Nephron (organoid): ENCODE results near the gene PRKAB1.
"Not testable (repeated sequence)": the region's sequence is repeated elsewhere in the genome, so short reads cannot be mapped to it uniquely, and the experiment has no call there.

Experiments
- H3K27ac Mint-ChIP-seq, 3 experiments: 2 replicates each; pipeline ENCODE4 v1.8.0; 2020; ENCODE audit warnings: mixed read lengths in 3 of 3, mild to moderate bottlenecking in 2 of 3, moderate library complexity in 1 of 3
- H3K27me3 Mint-ChIP-seq: 2 replicates; pipeline ENCODE4 v1.8.0; 2021; ENCODE audit warnings: low read depth, mild to moderate bottlenecking, moderate library complexity, mixed read lengths
- H3K36me3 Mint-ChIP-seq: 2 replicates; pipeline ENCODE4 v1.8.0; 2020; ENCODE audit warnings: low read depth, mixed read lengths
- H3K4me1 Mint-ChIP-seq: 2 replicates; pipeline ENCODE4 v1.8.0; 2020; ENCODE audit warnings: mixed read lengths
- H3K4me3 Mint-ChIP-seq, 3 experiments: 2 replicates each; pipeline ENCODE4 v1.8.0; 2020; ENCODE audit warnings: mild to moderate bottlenecking in 3 of 3, mixed read lengths in 3 of 3, moderate library complexity in 2 of 3
- H3K9me3 Mint-ChIP-seq: 2 replicates; pipeline ENCODE4 v1.8.0; 2020; ENCODE audit warnings: mixed read lengths
- TF ChIP-seq, protein P1 (sequence below), 3 experiments: fragments of 200-600 bp; sonication (generic); IDR thresholded peaks; one replicate each; pipeline ENCODE4 v1.5.0; 2021; ENCODE audit warnings: antibody characterized with exemption in 3 of 3; ENCODE audit not compliant: unreplicated experiment in 3 of 3

PRKAB1 gene, protein sequence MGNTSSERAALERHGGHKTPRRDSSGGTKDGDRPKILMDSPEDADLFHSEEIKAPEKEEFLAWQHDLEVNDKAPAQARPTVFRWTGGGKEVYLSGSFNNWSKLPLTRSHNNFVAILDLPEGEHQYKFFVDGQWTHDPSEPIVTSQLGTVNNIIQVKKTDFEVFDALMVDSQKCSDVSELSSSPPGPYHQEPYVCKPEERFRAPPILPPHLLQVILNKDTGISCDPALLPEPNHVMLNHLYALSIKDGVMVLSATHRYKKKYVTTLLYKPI

DNA sequence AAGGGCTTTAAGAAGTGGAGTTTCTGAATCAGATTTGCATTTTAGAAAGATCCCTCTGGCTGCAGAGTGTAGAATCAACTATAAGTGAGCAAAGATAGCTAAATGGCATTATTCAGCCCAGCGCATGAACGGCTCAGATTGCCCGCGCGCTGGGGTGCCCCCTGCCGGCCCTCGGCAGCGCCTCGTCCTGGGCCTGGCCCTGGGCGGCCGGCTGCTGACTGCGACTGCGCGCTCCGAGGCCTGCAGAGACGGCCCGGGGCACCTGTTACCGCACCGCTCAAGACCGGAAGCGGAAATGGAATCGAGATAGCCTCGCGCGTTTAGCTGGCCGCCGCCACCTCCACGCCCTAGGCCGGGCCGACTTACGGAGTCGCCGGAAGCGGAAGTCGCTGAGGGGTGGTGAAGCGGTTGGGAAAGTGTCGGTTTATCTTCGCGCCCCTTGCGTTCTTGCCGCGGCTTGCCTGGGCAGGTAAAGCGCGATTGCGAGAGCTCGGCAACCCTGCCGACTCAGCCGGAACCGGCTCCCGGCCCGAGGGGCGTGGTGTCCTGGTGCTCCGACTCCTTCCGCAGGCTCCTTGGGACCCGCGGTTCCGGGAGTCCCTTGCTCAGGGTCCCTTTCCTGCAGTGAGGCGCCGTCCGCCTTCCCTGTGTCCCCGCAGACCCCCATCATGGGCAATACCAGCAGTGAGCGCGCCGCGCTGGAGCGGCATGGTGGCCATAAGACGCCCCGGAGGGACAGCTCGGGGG lies at the start of gene PRKAB1:
Gene PRKAB1, plus strand, starts transcription at position 557 of the 747 bp plus-strand sequence. Its CDS starts 112 bp downstream, at position 669.
- Mint-ChIP-seq H3K27ac (peak within 1 kb of the TSS; percentile 75 to 94 (median 90)), H3K27me3 (no peaks in the 10 kb centered on the region), H3K4me1 (peaks cover 24% of the 10 kb centered on the region), H3K9me3 (no peaks in the 10 kb centered on the region), H3K4me3 (peak within 1 kb of the TSS; percentile 93), H3K36me3 (peaks cover 34% of the 10 kb centered on the region)
- TF ChIP-seq, protein P1, sequence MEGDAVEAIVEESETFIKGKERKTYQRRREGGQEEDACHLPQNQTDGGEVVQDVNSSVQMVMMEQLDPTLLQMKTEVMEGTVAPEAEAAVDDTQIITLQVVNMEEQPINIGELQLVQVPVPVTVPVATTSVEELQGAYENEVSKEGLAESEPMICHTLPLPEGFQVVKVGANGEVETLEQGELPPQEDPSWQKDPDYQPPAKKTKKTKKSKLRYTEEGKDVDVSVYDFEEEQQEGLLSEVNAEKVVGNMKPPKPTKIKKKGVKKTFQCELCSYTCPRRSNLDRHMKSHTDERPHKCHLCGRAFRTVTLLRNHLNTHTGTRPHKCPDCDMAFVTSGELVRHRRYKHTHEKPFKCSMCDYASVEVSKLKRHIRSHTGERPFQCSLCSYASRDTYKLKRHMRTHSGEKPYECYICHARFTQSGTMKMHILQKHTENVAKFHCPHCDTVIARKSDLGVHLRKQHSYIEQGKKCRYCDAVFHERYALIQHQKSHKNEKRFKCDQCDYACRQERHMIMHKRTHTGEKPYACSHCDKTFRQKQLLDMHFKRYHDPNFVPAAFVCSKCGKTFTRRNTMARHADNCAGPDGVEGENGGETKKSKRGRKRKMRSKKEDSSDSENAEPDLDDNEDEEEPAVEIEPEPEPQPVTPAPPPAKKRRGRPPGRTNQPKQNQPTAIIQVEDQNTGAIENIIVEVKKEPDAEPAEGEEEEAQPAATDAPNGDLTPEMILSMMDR (IDR thresholded peaks at IDR 0.05; ENCODE audit: unreplicated experiment in 3 of 3) = peak; percentile 98

DNA sequence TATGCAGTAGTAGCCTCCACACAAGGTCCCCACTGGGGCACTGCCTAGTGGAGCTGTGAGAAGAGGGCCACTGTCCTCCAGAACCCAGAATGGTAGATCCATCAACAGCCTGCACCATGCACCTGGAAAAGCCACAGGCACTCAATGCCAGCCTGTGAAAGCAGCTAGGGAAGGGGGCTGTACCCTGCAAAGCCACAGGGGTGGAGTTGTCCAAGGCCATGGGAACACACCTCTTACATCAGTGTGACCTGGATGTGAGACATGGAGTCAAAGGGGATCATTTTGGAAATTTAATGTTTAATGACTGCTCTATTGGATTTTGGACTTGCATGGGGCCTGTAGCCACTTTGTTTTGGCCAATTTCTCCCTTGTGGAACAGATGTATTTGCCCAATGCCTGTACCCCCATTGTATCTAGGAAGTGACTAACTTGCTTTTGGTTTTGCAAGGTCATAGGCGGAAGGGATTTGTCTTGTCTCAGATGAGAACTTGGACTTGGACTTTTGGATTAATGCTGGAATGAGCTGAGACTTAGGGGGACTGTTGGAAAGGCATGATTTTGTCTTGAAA lies 49.5 kb upstream of the PRKAB1 start:
- H3K4me3 Mint-ChIP-seq, H3K27me3 Mint-ChIP-seq, H3K36me3 Mint-ChIP-seq, H3K27ac Mint-ChIP-seq, H3K9me3 Mint-ChIP-seq, H3K4me1 Mint-ChIP-seq: not testable (repeated sequence)

DNA sequence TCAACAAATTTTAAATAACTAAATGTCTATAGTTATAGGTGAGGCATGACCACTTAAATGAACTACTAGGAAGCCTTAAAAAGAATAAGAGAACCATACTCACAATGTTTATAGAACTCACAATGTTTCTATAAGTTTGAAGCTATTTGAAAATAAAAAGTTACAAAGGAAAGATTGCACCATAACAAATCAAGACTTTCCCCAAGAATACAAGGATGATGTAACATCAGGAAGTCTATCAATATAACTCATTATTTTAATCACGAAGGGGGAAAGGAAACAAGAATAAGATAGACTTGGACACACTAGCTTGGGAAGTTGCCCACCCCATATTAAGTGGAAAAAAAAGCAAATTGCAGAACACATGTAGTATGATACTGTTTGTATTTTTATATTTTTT lies 47.4 kb upstream of the PRKAB1 start:
- Mint-ChIP-seq H3K27me3 (peaks cover 7% of the 10 kb centered on the region), H3K27ac (no peak overlapping the region), H3K9me3 (peaks cover 3% of the 10 kb centered on the region), H3K4me1 (peaks cover 15% of the 10 kb centered on the region), H3K4me3 (no peak overlapping the region), H3K36me3 (no peaks in the 10 kb centered on the region)
- TF ChIP-seq, protein P1 (IDR thresholded peaks at IDR 0.05; ENCODE audit: unreplicated experiment in 3 of 3) = no peak

DNA sequence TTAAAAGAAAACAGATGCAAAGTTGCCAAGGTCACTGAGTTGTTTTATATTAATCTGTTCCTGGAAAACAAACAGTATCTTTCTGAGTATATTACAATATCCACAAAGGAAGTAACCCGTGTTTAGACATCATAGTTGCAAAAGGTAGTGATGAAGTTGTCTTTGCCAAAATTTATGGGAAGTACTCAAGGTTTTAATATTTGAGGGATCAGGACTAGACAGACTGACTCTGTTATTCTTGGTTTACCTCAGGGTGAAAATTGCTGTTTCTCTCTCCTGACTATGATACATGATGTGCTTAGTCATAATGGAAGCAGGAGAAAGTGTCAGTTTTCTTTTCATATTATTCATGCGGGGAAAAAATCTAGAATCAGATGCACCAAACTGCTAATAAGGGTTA lies 46.1 kb upstream of the PRKAB1 start:
- Mint-ChIP-seq H3K27me3 (peaks cover 7% of the 10 kb centered on the region), H3K4me3 (no peak overlapping the region), H3K27ac (no peak overlapping the region), H3K36me3 (no peaks in the 10 kb centered on the region), H3K4me1 (peaks cover 15% of the 10 kb centered on the region), H3K9me3 (peaks cover 3% of the 10 kb centered on the region)
- TF ChIP-seq, protein P1 (IDR thresholded peaks at IDR 0.05; ENCODE audit: unreplicated experiment in 3 of 3) = no peak

DNA sequence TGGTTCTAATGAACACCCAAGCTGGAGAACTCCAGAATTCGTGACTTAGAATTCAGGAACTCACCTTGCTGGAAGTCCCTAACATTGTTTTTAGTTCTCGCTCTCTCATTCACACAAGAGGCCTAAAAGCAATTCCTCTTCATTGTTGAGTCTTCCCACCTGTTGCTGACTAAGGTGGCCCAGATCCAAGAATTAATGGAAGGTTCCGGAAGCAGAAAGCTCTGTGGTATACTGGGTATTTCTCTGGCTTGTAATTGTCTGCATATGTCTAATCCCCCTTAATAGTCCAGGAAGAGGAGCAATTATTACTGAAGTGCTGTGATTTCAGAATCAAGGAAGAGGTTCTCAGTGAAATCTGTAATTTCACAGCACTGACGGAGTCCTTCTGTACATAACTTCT lies 43.0 kb upstream of the PRKAB1 start:
- peaks cover 7% of the 10 kb centered on the region for H3K27me3 Mint-ChIP-seq
- no peak overlapping the region for H3K4me3 Mint-ChIP-seq
- peaks cover 15% of the 10 kb centered on the region for H3K4me1 Mint-ChIP-seq
- H3K27ac Mint-ChIP-seq = no peak overlapping the region
- no peaks in the 10 kb centered on the region for H3K36me3 Mint-ChIP-seq
- H3K9me3 Mint-ChIP-seq = no peaks in the 10 kb centered on the region
- TF ChIP-seq, protein P1 (IDR thresholded peaks at IDR 0.05; ENCODE audit: unreplicated experiment in 3 of 3) = no peak

DNA sequence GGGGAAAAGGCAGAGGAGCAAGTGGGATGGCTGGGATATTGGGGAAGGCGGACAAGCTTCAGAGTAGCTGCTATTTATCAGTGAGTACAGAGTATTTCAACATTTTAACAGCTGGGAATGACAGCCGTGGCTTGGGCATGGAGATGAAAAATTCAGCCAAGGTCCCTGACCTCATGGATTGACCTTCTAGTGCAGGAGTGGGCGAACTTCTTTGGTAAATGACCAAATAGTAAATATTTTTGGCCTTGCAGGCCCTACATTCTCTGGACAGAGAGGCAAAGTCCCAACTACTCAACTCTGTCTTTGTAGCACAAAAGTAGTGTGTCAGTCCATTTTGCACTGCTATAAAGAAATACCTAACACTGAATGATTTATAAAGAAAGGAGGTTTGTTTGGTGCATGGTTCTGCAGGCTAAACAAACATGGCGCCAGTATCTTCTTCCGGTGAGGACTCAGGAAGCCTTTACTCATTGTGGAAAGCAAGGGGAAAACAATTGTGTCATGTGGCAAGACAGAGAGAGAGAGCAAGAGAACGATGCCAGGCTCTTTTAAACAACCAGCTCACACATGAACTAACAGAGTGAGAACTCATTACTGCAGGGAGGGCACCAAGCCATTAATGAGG lies 40.8 kb upstream of the PRKAB1 start:
- H3K36me3 Mint-ChIP-seq = no peaks in the 10 kb centered on the region
- TF ChIP-seq, protein P1 (IDR thresholded peaks at IDR 0.05; ENCODE audit: unreplicated experiment in 3 of 3) = no peak
- H3K27me3 Mint-ChIP-seq = peaks cover 3% of the 10 kb centered on the region
- H3K9me3 Mint-ChIP-seq = no peaks in the 10 kb centered on the region
- no peak overlapping the region for H3K4me3 Mint-ChIP-seq
- H3K4me1 Mint-ChIP-seq = peaks cover 11% of the 10 kb centered on the region
- H3K27ac Mint-ChIP-seq = no peak overlapping the region
